Muscle of leg (tissue), 11 donors: ENCODE measurements around the gene ASB18. TPM values are rescaled to one million over a fixed set of nuclear protein-coding genes. Genes with fewer than 3 reads are reported as not detected.

Experiments
- DNase-seq: peaks from one replicate; pipeline ENCODE4 v3.0.0; 2013
- H3K27ac ChIP-seq: one replicate; pipeline ENCODE4 v1.5.1; 2013; ENCODE audit warnings: mild to moderate bottlenecking, low read length, control low read depth
- H3K27me3 ChIP-seq: one replicate; pipeline ENCODE4 v1.6.1; 2013; ENCODE audit warnings: low read length; ENCODE audit not compliant: control insufficient read depth, insufficient read depth
- H3K36me3 ChIP-seq: one replicate; pipeline ENCODE4 v1.6.1; 2013; ENCODE audit warnings: low read length; ENCODE audit not compliant: control insufficient read depth, insufficient read depth
- H3K4me1 ChIP-seq: one replicate; pipeline ENCODE4 v1.6.1; 2013; ENCODE audit warnings: low read length; ENCODE audit not compliant: control insufficient read depth, insufficient read depth
- H3K4me3 ChIP-seq: one replicate; pipeline ENCODE4 v1.5.1; 2013; ENCODE audit warnings: low read length, control low read depth
- H3K9me3 ChIP-seq: replicated peaks from 2 replicates; pipeline ENCODE4 v1.6.1; 2013; ENCODE audit warnings: low read depth, low read length; ENCODE audit not compliant: control insufficient read depth
- WGBS: methylation state at CpG from one replicate; pipeline ENCODE4 v1.1.5; 2013; ENCODE audit warnings: missing lambda C conversion rate; ENCODE audit not compliant: insufficient coverage; 5-methylcytosine and 5-hydroxymethylcytosine counted together
- polyA plus RNA-seq, 8 donors: library from polyadenylated mRNA; unstranded; fragments of 120-200 nt; gene quantifications; one replicate each; pipeline versions ENCODE4 v1.2.1 to v1.2.3, GENCODE V29; 2013; ENCODE audit warnings: inconsistent platforms in 1 of 8, low replicate concordance in 1 of 8; ENCODE audit not compliant: insufficient read length in 8 of 8, insufficient read depth in 1 of 8
- total RNA-seq: library from RNA; stranded (reverse); fragments of 120-200 nt; gene quantifications from one replicate; pipeline ENCODE4 v1.2.4, GENCODE V29; 2013

ASB18 gene
- total and polyA plus RNA-seq, 9 donors: 2.9 to 11.0 (median 5.4) TPM

- Histone ChIP-seq H3K4me1 (peaks cover 41% of the 10 kb centered on the region), H3K4me3 (peak overlapping the region; percentile 10), H3K9me3 (no peaks in the 10 kb centered on the region), H3K27ac (no peak overlapping the region), H3K36me3 (no peaks in the 10 kb centered on the region), H3K27me3 (peaks cover 98% of the 10 kb centered on the region)
- WGBS: 6% methylated on average over 6 of the region's 18 CpGs
- DNase-seq: no peak
These were observed 99.0 kb downstream of the ASB18 start for GRCh38 chr2:236164925-236165841.

DNA sequence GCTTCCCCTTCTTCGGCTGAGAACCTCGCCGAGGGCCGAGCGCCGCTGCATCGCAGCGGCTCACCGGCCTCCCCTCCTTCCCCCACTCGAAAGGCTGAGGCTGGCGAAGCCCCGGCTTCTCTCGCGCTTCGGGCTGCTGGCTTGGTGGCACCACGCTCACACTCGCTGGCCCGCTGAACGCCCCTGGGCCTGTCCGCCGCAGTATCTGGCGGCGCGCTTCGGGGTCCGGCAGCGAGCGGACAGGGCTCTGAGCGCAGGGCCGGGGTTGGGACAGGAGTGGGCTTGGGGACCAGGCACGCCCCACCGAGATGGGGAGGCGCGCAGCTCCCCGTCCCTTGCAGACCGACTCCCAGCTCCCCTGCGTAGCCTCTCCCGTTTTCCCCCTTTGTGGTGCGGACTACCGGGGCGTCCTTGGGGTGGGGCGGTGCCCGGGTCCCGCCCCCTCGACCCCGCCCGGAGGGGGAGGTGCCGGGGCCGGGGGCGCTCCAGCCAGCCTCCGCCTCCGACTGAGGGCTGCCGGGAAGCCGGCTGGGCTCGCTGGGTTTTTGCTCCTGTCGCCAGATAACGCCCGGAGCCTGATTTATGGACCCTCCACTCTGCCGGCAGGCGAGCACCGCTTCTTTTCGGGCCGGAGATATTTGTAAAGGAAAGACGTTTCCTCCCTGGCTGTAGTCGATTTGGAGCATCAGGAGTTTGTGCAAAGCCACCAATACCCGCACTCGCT lies 99.8 kb downstream of the ASB18 start:
- DNase-seq: no peak

DNA sequence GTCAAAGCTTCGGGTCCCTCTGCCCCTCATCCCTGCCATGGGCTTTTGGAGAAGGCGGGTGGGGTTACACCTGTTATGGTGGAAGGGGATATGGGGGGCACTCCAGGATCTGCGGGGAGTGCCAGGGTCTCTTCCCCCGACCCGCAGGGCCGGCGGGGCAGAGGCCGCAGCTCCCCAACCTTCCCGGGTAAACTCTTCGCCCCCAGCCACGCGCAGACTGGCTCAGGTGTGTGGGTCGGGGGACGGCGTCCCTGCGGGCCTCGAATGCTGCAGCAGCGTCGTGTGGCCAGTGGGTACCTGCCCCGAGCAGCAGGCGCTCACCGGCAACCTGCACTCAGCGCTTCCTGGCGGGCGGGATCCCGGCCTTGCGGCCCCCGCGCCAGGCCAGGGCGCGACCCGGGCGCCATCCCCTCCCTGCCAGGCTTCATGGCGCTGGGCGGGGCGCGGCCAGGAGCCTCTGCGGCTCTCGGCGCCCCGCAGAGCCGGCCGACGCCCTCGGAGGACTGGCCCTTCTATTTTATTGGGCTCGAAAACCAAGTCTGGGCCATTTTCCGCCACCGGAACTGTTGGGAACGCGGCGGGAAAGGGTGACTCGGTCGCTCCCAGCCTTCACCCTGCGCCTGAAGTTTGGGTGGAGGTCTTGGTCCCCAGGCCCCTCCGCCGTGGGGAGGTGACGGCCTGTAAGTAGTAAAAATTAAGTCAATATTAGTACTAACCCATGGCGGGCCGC lies 100.6 kb downstream of the ASB18 start:
- Histone ChIP-seq H3K36me3 (no peaks in the 10 kb centered on the region), H3K27ac (no peak overlapping the region), H3K9me3 (no peaks in the 10 kb centered on the region), H3K4me1 (peaks cover 38% of the 10 kb centered on the region), H3K4me3 (peak overlapping the region; percentile 37), H3K27me3 (peaks cover 98% of the 10 kb centered on the region)
- WGBS: 5% methylated on average over 42 of the region's 59 CpGs
- no peak for DNase-seq

More for the DNA sequence above, 99.8 kb downstream of the ASB18 start:
- under 1% methylated on average over 61 of the region's 67 CpGs for WGBS
- no peak overlapping the region for H3K27ac ChIP-seq
- H3K4me3 ChIP-seq: peak overlapping the region; percentile 37
- H3K36me3 ChIP-seq: no peaks in the 10 kb centered on the region
- peaks cover 35% of the 10 kb centered on the region for H3K4me1 ChIP-seq
- no peaks in the 10 kb centered on the region for H3K9me3 ChIP-seq
- H3K27me3 ChIP-seq: peaks cover 98% of the 10 kb centered on the region

GRCh38 chr2:236162882-236163470 lies 101.2 kb downstream of the ASB18 start:
- WGBS: 18% methylated on average over 23 of the region's 33 CpGs
- no peaks in the 10 kb centered on the region for H3K9me3 ChIP-seq
- H3K27me3 ChIP-seq: peaks cover 99% of the 10 kb centered on the region
- DNase-seq: no peak
- H3K4me1 ChIP-seq: peaks cover 36% of the 10 kb centered on the region
- H3K36me3 ChIP-seq: no peaks in the 10 kb centered on the region
- no peak overlapping the region for H3K4me3 ChIP-seq
- no peak overlapping the region for H3K27ac ChIP-seq

DNA sequence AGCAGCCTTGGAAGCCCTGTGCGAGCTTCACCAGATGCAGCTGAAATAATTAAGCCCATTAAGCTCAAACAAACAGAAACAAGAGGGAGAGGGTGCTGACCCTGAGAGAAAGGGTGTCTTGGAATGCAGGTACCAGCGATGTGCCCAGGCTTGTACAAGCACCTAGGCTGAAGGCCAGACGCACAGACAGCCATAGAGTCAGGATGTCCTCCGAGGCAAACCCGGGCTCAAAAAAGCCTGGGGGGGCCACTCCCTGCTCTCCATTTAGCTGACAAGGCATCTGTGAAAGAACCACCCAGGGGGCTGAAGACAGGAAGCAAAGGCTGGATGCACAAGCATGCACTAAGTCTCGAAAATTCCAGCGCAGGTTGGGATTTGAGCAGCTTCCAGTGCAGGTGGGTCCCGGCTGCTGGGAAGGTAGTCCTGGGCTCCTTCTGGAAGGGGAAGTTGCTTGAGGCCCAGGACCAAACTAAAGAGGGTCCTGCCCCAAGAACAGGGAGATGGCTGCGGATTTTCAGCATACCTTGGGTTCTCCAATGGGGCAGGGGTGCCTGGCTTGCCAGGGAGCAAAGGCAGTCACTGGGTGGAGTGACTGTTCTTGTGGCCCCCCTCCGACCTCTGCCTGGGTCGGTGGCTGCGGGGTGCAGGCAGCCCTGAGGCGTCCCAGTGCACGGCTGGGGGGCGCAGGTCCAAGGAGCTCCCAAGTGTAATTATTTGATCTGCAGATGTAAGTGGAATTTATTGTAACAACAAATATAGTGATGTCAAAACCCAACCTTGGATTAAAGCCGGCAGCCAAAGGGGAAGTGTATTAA lies 102.0 kb downstream of the ASB18 start:
- DNase-seq: no peak
- Histone ChIP-seq H3K27me3 (peaks cover 100% of the 10 kb centered on the region), H3K9me3 (no peaks in the 10 kb centered on the region), H3K4me1 (peaks cover 36% of the 10 kb centered on the region), H3K27ac (no peak overlapping the region), H3K36me3 (no peaks in the 10 kb centered on the region), H3K4me3 (no peak overlapping the region)
- 49% methylated on average over 9 of the region's 16 CpGs for WGBS

DNA sequence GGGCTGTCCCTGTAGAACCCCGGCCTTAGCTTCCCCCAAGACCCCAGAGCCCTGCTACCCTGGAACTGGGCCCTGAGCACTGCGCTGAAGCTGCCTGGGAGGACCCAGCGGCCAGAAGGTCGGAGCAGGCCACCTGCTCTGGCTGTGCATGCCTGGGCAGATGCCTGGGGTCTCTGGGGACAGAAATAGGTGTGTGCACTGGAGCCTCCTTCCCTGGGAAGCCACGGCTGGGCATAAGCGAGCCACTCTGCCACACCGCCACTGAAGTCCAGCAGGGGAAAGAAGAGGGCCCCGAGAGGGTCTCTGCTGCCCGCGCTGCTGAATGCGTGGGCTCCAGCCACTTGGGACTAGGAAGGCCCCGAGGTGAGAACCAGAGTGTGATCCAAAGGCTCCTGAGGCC lies 102.7 kb downstream of the ASB18 start:
- Histone ChIP-seq H3K36me3 (no peaks in the 10 kb centered on the region), H3K9me3 (no peaks in the 10 kb centered on the region), H3K27me3 (peaks cover 96% of the 10 kb centered on the region), H3K4me1 (peaks cover 29% of the 10 kb centered on the region), H3K27ac (no peak overlapping the region), H3K4me3 (no peak overlapping the region)
- WGBS: 57% methylated on average over 12 of the region's 12 CpGs
- DNase-seq: no peak

GRCh38 chr2:236161082-236161462 lies 103.1 kb downstream of the ASB18 start:
- Histone ChIP-seq H3K27me3 (peaks cover 92% of the 10 kb centered on the region), H3K36me3 (no peaks in the 10 kb centered on the region), H3K27ac (no peak overlapping the region), H3K4me1 (peaks cover 25% of the 10 kb centered on the region), H3K4me3 (no peak overlapping the region), H3K9me3 (no peaks in the 10 kb centered on the region)
- no peak for DNase-seq
- 36% methylated on average over 10 of the region's 15 CpGs for WGBS

- H3K4me3 ChIP-seq: no peak overlapping the region
- H3K4me1 ChIP-seq: peaks cover 22% of the 10 kb centered on the region
- H3K9me3 ChIP-seq: no peaks in the 10 kb centered on the region
- H3K27me3 ChIP-seq: peaks cover 87% of the 10 kb centered on the region
- WGBS: 20% methylated on average over 18 of the region's 22 CpGs
- H3K27ac ChIP-seq: no peak overlapping the region
- no peak for DNase-seq
- no peaks in the 10 kb centered on the region for H3K36me3 ChIP-seq
These were observed 103.7 kb downstream of the ASB18 start for GRCh38 chr2:236160366-236161081.

GRCh38 chr2:236159778-236160170 lies 104.4 kb downstream of the ASB18 start:
- H3K9me3 ChIP-seq: no peaks in the 10 kb centered on the region
- 15% methylated on average over 31 of the region's 33 CpGs for WGBS
- no peaks in the 10 kb centered on the region for H3K36me3 ChIP-seq
- H3K4me1 ChIP-seq: peaks cover 18% of the 10 kb centered on the region
- no peak overlapping the region for H3K27ac ChIP-seq
- DNase-seq: no peak
- no peak overlapping the region for H3K4me3 ChIP-seq
- H3K27me3 ChIP-seq: peaks cover 79% of the 10 kb centered on the region
